MCF 10A (cell line): ENCODE measurements around the gene ETFRF1. TPM values are rescaled to one million over a fixed set of nuclear protein-coding genes. Genes with fewer than 3 reads are reported as not detected.

ENCODE experiments used
- total RNA-seq: library from RNA; stranded (reverse); gene quantifications from 2 replicates; pipeline ENCODE4 v1.2.3, GENCODE V29; 2022

ETFRF1 gene
- total RNA-seq, 1 experiment from 2014 or later, result 21.1 TPM

Other genes with a start within 250 kb of the ETFRF1 start
- 0.12 and 0.20 TPM in 2 replicates for gene BCAT1, start 246.1 kb upstream of the ETFRF1 start, total RNA-seq
- 0.14 TPM in 1 of 2 replicates, not detected in the other for gene DNAI7, start 77 bp upstream of the ETFRF1 start, total RNA-seq
- gene KRAS, start 55.7 kb downstream of the ETFRF1 start, total RNA-seq, result 17.6 and 21.7 TPM in 2 replicates